Smooth muscle cell of the brain vasculature (primary cell): ENCODE results near the gene HIC1.

Experiments used
- DNase-seq: peaks from one replicate; pipeline ENCODE4 v3.0.0-alpha.2; 2012; ENCODE audit warnings: low read depth, low spot score

The HIC1 gene

DNA sequence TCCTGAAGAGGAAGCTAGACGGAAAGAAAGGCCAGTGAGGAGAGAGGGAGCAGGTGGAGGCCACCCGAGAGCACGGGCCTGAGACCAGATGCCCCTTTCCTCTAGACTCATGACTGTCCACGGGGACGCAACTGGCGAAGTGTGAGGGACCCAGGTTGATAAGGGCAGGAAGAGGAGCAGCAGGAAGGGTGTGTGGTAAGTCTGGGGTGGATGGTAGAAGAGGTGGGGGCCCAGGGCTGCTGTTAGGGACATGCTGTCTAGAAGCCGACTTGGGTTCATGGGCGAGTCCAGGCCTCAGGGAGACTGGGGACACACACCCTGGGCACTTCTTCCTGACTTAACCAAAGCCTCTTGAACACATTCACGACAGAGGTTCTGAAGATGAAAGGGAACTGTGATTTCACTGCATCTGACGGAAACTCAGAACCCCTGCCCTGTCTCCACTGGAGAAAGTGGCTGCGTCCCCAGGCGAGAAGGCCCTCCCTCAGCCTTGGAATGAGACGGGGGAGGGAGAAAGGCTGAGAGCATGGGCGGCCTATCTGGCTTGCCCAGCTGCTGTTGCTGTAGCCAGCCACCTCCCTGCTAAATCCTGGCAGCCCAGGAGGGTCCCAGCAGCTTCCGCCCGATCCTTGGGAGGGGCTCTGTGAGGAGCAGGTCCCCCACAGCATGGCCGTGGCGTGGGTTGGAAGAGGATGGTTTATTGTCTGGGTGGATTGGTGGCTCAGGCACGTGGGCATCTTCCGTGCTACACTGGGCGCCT, 6.0 kb downstream of the HIC1 start:
- DNase-seq = no peak

DNA sequence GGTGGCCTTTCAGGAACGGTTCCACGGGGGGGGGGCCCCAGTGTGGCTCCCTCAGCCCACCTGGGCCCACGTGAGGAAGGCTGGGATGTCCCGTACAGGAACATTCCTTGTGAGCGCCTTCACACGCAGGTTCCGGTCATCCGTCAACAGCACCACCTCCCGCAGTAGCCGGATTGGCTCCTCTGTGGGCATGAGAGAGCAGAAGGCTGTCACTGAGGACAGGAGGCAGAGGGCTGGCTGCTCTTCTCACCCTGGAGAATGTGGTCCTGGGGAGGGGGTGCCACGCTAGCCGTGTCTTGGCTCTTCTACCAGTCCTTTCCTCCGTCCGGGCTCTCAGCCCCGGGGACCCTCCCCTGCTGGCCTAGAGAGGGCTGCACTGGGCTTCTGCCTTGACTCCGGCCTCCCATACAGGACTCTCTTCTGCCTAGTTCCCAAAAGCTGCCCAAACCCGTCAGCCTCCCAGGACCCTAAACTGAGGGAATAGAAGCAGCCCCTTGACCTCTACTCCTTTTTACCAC, 6.6 kb downstream of the HIC1 start:
- DNase-seq = no peak

DNA sequence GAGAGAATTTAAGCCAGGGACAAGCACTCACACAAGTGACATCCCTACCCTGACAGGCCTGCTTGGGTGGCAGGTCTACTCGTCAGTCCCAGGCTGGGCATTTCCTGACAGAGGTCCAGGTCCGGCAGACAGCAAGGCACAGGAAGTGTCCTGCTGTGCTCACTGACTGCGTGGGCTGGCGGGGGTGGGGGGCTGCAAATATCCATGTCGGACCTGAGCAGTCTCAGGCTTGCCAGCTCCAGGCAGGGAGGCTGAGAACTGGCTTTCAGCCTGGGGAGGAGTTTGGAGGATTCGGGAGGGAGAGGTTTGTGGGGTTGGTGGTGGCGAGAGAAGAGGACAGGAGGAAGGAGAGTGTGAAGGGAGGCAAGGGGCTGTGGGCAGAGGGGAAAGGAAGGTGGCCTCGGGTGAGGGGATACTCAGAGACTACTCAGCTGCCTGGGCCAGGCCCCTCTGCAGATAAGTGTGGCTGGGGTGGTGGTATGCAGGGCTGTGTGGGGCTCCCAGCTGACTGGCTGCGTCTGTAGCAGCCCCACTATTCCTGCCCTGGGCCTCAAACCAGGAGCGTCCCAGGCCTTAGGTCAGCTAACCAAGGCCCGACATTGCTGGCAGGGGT, 7.8 kb downstream of the HIC1 start:
- DNase-seq = no peak

DNA sequence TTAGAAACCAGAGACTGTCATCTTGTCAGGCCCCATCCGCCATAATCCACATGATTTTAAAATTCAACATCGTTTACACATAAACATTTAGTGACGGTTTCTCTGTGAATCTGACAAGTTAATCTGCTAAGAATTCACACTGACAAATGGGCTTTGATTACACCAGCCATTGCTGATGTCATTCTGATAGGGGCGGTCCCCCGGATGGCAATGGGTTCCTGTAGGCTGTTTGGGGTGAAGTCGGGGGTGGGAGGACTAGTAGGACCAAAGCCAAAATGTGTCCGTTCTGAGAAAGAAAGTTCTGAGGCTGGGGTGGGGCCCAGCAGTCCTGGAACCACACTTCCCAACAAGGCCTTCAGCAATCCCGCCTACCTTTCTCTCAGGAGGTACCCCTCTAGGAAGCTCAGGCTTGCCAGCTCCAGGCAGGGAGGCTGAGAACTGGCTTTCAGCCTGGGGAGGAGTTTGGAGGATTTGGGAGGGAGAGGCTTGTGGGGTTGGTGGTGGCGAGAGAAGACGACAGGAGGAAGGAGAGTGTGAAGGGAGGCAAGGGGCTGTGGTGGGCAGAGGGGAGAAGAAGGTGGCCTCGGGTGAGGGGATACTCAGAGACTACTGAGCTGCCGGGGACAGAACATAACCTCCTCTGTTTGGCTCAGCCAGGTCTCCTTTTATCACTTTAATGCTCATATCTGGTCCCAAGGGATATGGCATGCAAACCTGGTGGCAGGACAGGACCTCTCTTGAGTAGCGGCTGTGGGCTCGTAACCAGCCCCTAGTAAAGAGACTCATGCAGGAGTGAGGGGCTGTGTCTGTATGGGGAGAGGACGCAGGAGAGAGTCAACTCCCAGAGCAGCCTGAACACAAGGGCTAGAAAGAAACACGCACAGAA, 8.6 kb downstream of the HIC1 start:
- no peak for DNase-seq

DNA sequence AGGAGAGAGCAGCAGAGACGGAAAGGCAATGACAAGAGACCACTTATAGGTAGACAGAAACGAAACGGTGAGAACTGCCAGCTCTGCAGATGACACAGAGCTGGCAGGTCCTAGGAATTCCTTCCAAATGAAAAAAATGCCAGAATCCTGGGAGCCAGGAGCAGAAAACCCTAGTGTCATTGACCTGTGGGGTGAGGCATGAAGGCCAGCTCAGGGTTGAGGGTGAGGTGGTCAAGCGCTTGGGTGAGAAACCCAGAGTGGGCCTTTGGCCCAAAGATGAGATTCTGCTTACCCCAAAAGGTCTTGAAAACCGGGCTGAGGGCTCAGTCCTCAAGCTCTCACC, 9.2 kb downstream of the HIC1 start:
- DNase-seq = no peak

DNA sequence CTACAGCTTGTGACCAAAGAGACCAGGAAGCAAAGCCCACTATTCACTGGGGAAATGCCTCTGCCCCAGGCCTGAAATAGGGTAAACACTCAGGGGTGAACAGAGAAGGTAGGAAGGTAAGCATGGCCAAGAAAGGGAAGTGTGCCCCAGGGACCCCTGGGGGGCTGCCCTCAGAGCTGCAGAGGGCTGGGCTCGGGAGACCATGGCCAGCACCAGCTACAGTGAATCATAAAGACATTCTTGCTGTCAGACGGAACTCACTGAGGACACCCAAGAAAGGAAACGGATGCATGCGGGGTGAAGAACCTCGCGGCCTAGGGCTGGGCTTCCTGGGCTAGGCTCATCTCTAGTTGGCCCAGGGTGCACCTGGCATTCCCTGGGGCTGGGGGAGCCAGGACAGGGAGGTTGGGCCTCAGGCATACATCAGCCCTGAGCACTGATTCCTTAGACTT, 9.6 kb downstream of the HIC1 start:
- no peak for DNase-seq

DNA sequence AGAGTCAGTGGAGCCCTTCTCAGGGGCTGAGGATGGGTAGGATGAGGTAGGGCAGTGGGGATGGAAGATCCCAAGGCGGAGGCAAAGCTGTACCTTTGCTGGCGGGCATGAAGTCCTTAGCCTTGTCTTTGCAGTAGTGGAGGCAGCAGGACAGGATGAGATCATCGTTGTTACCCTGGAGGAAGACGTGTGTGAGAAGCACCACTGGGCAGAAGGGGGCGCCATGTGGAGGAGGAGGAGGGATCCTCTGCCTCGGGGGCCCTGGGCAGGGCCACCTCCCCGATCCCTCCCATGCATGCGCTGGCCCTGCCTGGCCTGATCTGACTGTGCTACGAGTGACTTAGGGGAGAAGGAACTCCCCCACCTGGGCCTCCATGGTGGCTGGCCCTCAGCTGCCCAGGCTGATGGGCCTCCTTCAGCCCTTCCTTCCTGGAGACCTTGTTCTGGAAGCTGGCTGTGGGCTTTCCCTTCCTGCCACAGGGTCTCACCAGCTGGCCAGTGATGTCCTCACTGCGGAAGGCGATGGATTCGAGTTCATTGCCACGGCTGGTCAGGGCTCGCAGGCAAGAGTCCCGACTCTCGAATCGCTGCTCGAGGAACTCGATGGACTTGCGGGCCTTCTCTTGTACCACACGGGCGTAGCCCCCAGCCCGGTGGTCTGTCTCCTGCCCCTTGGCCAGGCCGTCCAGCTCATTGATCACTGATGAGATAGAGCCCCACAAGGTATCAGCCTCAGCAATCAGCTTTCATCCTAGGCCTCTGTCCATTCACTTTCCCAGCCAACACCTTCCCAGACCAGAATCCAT, 10.3 kb downstream of the HIC1 start:
- DNase-seq = no peak

DNA sequence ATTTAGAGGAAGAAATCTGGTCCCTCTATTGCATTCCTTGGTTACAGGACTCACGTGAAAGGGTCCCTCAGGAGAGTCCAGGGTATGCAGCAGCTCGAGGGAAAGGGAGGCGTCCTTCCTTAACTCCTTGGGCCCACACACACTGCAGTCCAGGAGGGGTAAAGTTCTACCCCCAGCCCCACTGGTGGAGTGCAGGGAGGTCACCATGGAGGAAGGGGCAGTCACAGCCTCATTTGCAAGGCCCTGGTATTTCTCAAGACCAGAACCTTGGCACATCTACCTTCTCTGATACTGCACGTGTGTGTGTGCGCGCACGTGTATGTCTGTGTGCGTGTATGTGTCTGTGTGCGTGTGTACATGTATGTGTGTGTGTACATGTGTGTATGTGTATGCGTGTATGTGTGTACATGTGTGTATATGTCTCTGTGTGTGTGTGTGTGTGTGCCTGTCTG, 11.1 kb downstream of the HIC1 start:
- no peak for DNase-seq

DNA sequence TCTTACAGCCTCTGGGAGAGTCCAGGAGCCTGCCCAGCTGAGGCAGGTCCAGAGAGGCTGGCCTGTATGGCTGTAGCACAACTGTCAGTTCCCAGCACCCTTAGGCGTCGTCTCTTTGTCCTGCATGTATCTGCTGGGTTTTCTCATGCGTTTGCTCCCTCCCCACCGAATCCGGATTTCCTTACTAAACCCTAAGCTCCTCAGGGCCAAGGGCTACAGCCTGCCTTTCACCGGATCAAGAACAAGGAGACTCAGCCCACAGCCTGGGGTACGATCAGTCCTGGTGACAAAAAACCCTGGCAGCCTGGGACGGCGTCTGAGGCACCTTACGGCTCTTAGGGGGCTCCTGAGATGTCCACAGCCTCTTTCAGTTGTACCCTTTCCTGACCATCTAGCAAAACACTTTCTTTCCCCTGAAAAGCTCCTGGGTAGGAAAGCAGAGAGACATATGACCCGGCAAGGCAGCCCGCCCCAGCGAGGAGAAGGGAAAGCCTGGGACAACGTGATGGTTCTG, 12.2 kb downstream of the HIC1 start:
- no peak for DNase-seq

DNA sequence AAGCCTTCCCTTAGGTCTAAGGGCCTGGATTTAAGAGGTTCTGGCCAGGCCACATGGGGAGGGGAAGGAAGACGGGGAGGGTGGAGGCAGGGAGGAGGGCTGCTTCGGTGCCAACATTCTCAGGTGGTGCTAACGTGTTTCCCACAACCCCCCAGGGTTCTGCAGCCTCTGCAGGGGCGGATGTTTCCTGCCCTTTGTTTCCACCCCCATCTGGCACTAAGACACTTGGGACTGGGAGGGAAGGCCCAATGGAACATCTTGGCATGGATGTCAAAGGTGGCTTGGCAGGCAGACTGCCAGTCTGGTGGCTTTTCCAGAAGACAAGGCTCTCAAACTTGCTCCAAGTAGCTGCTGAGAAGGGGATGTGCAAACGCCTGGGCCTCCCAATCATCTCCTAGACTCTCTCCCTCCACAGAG, 12.7 kb downstream of the HIC1 start:
- DNase-seq = no peak

DNA sequence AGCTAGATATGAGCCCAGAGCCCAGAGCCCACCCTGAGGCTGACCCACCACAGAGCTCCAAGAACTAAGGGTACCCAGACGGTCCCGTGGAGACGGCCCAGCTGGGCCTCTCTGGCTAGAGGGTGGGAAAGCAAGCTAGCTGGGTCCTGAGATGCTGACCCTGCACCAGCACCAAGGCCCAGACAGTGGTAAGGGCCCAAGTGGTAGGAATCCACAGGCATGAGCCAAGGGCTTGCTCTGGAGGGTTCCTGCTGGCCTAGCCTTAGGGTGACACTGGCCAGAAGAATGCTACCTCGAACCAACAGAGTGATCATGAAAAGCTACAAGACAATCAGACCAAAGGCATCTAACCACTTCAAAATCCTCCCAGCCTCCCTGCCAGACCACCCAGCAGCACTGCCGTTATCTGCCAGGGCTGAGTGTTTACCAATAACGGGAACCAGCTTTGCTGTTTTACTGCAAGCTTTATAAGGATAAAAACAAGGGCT, 13.2 kb downstream of the HIC1 start:
- no peak for DNase-seq

DNA sequence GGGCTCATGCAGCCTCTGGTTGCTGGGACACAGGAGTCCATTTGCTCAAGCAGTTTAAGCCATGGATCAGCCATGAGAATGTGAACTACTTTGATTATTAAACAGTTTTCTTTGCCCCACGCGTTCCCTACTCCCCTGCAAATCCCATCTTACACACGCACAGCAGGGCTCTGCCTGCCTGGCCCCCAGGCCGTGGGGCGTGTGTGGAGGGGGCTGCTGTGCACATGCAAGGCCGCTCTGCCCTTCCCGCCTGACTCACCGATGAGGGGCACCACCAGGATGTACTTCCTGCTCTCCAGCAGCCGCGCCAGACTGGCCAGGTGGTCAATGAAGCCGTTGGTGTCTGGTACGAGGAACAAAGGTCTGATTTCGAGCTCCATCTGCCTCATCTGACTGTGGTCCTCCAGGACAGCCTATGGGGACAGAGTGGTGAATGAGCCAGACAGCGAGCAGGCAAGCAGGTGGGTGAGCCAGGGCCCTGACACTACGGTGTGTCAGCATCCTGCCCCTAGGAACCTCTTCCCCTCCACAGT, 13.7 kb downstream of the HIC1 start:
- no peak for DNase-seq

DNA sequence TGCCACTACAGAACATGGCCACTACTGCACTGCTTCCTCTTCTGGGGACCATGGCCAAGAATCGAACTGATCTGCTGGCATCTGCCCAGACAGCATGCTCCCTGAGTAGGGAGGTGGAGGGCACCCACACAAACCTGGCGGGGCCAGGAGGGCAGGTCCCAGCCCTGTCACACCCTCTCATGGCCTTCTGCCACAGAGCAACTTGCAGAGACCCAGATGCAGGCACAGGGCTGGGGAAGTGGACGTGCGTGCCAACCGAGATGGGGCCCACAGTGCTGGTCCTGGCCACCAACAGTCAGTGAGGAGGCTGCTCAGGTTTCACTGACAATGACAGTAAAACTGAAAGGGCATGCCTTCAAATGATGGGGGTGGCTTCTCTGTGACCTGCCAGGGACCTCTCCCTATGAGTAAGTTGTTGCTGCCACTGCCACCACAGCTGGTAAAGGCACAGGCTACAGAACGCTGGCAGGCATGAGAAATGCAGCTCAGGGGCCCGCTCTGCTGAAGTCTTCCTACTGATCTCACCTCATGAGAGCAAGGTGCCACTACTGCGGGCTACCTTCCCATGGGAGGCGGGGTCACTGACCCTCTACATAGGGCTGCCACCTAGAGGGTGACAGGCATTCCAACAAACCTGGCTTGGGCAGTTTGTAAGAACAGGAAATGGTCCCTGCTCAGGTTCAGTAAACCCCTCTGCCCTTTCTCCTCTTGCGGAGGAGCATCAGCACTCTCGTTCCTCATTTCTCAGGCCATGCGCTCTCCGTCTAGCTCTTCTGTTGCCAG, 15.5 kb downstream of the HIC1 start:
- DNase-seq = no peak

DNA sequence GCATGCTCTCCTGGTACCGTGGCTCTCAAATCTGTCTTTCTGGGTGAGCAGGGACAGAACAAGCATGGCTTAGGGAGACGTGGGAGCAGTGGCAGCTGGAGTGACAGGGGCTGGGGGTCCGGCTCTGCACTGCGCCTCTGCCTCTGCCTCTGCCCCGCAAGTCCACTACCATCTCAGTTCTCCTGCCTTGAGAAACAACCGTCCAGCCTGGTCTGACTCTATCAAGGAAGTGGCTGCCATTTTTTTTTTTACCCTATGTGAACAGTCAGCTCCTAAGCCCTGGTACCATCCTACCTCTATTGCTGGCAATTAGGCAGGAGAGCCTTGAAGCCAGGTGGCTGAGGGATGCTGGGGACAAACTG, 16.1 kb downstream of the HIC1 start:
- DNase-seq = no peak

DNA sequence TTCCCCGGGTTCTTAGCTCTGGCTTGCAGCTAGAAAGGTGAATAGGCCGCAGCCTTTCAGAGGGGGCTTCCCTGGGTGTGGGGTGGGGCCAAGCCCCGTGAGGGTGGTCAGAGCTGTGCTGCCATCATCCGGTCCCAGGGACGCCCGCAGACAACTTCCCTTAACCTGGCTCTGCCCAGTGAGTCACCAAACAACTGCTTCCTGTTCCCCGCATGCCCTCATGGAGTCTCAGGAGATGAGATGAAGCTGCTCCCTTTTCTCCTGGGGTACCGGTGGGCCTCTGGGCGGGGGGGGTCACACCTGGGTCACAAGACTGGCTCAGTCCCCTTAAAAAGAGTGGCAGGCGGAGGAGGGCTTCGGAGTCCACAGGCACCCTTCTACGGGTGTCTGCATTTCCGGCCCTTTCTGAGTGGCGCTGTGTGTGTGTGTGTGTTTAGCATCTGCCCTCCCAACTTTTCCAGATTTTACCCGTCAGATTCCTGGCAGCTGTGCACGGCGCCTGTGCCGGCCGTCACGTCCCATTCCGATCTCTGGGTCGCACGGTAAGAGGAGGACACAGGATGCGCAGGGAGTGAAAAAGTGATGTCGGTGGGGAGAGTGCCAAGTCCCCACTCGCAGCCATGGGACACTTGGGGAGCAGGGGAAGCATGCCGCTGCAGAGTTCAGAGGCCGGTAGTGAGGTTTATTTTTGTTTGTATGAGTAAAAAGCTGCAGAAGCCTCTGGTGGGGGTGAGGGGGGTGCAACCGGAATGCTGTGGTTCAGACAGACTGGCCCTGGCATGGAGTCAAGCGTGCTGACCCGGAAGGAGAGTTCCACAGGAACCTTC, 16.8 kb downstream of the HIC1 start:
- DNase-seq = no peak

DNA sequence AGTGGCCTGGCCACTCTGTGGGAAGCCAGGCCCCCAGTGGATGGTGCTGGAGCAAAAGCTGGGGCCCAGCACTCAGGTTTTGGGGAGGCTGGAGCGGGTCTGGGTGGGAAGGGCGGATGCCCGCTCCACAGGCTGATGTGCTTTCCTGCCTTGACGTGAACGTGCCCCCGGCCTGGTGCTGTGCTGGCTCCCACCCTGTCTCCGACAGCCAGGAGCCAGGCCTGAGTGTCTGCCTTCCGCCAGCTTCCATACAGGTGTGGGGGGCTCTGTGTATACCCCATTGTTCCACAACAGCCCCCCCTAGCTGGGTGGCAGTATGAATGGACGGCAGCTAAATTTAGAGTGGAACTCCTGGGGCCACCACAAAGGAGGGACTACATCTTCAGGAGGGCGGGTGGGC, 20.0 kb downstream of the HIC1 start:
- no peak for DNase-seq

DNA sequence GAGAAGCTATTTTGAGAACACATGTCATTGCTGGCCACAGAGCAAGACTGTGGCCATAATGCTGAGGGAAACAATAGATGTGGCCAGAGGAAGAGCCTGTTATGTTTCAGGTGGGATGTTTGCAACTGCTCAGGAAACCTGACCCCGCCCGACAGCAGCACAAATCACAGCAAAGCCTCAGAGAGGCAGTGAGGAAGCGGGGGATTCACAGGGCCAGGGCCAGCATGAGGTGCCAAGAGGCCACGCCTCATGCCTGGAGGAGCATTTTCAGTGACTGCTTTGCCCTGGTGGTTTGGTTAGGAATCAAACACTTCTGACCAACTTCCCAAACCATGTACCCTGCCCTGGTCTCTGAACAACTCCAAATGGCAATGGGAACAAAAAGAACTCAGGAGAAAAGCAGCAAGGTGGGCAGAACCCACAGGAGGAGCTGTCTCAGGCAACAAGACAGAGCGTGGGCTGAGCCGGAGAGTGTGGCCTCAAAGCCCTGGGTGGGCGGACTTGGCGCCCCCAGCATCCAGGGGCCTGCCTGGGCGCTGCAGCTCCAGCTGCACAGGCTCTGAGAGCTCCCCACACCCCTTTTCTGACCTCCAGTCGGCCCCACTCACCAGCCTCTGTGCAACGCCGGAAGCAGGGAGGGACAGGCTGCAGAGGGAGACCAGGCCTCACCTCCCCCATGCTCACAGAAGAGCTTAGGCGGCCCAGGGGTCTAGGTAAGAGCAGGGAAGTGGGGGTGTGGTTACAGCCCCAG, 20.6 kb downstream of the HIC1 start:
- DNase-seq = no peak
